Left lung (tissue), 10 donors: Measurements from ENCODE around the gene ULK4. TPM values are rescaled to one million over a fixed set of nuclear protein-coding genes. Genes with fewer than 3 reads are reported as not detected.
A peak's percentile ranks its signal among the peaks of the same experiment; 100 is the strongest.
"Not testable (repeated sequence)": the region's sequence is repeated elsewhere in the genome, so short reads cannot be mapped to it uniquely, and the experiment has no call there.

ENCODE experiments used
- ATAC-seq: fragments of 200-7000 bp; cut with Tn5 transposase; one replicate; pipeline ENCODE4 v1.9.1; 2020; ENCODE audit warnings: moderate library complexity
- DNase-seq, 4 donors: peaks; one replicate each; pipeline ENCODE4 v3.0.0-alpha.2; 2013 to 2020
- H3K27ac ChIP-seq, 2 donors: fragments of 200-600 bp; sonication (generic) in 1 of 2; one replicate each; pipeline versions ENCODE4 v1.5.0 to v1.8.0; 2020 to 2021
- H3K27me3 ChIP-seq, 2 donors: fragments of 200-600 bp; sonication (generic) in 1 of 2; one replicate each; pipeline versions ENCODE4 v1.5.0 to v1.8.0; 2020 to 2021
- H3K36me3 ChIP-seq, 2 donors: fragments of 200-600 bp; sonication (generic) in 1 of 2; one replicate each; pipeline versions ENCODE4 v1.5.0 to v1.8.0; 2020 to 2021
- H3K4me1 ChIP-seq, 2 donors: fragments of 200-600 bp; one replicate each; pipeline ENCODE4 v1.8.0; 2021
- H3K4me3 ChIP-seq, 2 donors: fragments of 200-600 bp; sonication (generic) in 1 of 2; one replicate each; pipeline versions ENCODE4 v1.5.0 to v1.8.0; 2020 to 2021; ENCODE audit warnings: mild to moderate bottlenecking in 1 of 2
- H3K9me3 ChIP-seq, 2 donors: fragments of 200-600 bp; sonication (generic) in 1 of 2; one replicate each; pipeline versions ENCODE4 v1.5.0 to v1.8.0; 2020 to 2021
- intact Hi-C, 2 donors: fragments of 100-400 bp; cut with DNase I; formaldehyde crosslinking; loops; one replicate each; pipeline versions ENCODE4 v1.11.2 to v1.14.2; 2022
- polyA plus RNA-seq, 6 donors: library from polyadenylated mRNA; unstranded; fragments of 120-200 nt; gene quantifications; one replicate each; pipeline ENCODE4 v1.2.1, GENCODE V29; 2013; ENCODE audit not compliant: insufficient read length in 6 of 6
- total RNA-seq, 2 donors: library from RNA; stranded (reverse); fragmentation: NEBNext Ultra II Directional; extraction: Animal tissue kit (Norgen Biotek cat#: 25700); gene quantifications; one replicate each; pipeline ENCODE4 v1.2.1, GENCODE V29; 2021
- TF ChIP-seq, protein P1 (sequence below), 2 donors: fragments of 200-600 bp; sonication (generic) in 1 of 2; IDR thresholded peaks; one replicate each; pipeline versions ENCODE4 v1.5.0 to v1.8.0; 2021; ENCODE audit warnings: antibody characterized with exemption in 2 of 2
- donor health status: DM: no; HTN: yes; CAD: no.
- donor health status: DM: no; HTN: no; CAD: no.

ULK4 gene
- total and polyA plus RNA-seq, 8 donors, result 3.9 to 12.1 (median 5.6) TPM

- Histone ChIP-seq H3K9me3 (no peaks in the 10 kb centered on the region), H3K27me3 (no peaks in the 10 kb centered on the region), H3K4me3 (no peak overlapping the region), H3K36me3 (no peaks in the 10 kb centered on the region), H3K4me1 (no peaks in the 10 kb centered on the region), H3K27ac (no peak overlapping the region)
- TF ChIP-seq, protein P1, sequence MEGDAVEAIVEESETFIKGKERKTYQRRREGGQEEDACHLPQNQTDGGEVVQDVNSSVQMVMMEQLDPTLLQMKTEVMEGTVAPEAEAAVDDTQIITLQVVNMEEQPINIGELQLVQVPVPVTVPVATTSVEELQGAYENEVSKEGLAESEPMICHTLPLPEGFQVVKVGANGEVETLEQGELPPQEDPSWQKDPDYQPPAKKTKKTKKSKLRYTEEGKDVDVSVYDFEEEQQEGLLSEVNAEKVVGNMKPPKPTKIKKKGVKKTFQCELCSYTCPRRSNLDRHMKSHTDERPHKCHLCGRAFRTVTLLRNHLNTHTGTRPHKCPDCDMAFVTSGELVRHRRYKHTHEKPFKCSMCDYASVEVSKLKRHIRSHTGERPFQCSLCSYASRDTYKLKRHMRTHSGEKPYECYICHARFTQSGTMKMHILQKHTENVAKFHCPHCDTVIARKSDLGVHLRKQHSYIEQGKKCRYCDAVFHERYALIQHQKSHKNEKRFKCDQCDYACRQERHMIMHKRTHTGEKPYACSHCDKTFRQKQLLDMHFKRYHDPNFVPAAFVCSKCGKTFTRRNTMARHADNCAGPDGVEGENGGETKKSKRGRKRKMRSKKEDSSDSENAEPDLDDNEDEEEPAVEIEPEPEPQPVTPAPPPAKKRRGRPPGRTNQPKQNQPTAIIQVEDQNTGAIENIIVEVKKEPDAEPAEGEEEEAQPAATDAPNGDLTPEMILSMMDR (IDR thresholded peaks at IDR 0.05), result no peak
- ATAC-seq (no peak), DNase-seq (no peak)
- intact Hi-C loops, result no loop called here
Observed at GRCh38 chr3:41394896-41395295, 567.0 kb downstream of the ULK4 start.

- DNase-seq, ATAC-seq, H3K36me3 ChIP-seq, intact Hi-C loops, H3K27me3 ChIP-seq, H3K27ac ChIP-seq, H3K4me3 ChIP-seq, H3K4me1 ChIP-seq: not testable (repeated sequence)
- H3K9me3 ChIP-seq, result peaks cover 0 to 16% of the 10 kb centered on the region in 2 donors
Observed at GRCh38 chr3:41370765-41371535, 591.0 kb downstream of the ULK4 start.

DNA sequence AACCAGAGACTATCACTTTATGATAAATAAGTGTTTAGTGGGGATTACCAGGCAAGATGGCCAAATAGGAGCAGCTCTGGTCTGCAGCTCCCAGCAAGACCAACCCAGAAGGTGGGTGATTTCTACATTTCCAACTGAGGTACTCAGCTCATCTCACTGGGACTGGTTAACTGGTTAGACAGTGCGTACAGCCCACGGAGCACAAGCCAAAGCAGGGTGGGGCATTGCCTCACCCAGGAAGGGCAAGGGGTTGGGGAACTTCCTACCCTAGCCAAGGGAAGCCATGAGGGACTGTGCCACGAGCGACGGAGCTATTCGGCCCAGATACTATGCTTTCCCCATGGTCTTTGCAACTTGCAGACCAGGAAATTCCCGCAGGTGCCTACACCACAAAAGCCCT lies 591.6 kb downstream of the ULK4 start:
- Histone ChIP-seq H3K4me3 (no peak overlapping the region), H3K27me3 (no peaks in the 10 kb centered on the region), H3K4me1 (no peaks in the 10 kb centered on the region), H3K9me3 (peaks cover 0 to 12% of the 10 kb centered on the region in 2 donors), H3K36me3 (no peaks in the 10 kb centered on the region), H3K27ac (no peak overlapping the region)
- DNase-seq, result no peak
- intact Hi-C loops, result no loop called here
- ATAC-seq, result no peak
- TF ChIP-seq, protein P1 (IDR thresholded peaks at IDR 0.05), result no peak

- DNase-seq (peak in 1 of 4 donors; percentile 32), ATAC-seq (no peak)
- Histone ChIP-seq H3K9me3 (peaks cover 0 to 12% of the 10 kb centered on the region in 2 donors), H3K4me3 (no peak overlapping the region), H3K27ac (no peak overlapping the region), H3K27me3 (no peaks in the 10 kb centered on the region), H3K36me3 (no peaks in the 10 kb centered on the region), H3K4me1 (no peaks in the 10 kb centered on the region)
- TF ChIP-seq, protein P1 (IDR thresholded peaks at IDR 0.05), result no peak
- intact Hi-C loops, result no loop called here
Observed at GRCh38 chr3:41369838-41370237, 592.1 kb downstream of the ULK4 start.

DNA sequence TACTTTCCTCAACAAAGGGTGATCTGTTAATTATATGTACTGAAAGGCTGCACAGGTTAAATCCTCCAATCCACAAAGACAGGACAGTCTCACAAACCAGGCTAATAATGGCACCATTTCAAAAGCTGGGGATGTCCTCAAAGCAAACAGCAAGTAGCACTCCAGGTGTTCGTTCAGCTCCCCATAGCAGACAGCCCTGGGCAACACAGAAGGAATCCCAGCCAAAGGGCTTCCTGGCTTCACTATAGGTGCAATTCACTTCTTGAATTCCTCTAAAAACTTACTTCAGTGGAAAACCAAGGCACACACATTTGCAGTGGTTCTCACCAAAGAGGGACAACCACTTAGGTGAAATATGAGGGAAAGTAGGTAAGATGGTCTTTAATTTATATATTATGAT lies 595.9 kb downstream of the ULK4 start:
- intact Hi-C loops, result no loop called here
- DNase-seq, result no peak
- H3K27ac ChIP-seq, result no peak overlapping the region
- H3K4me3 ChIP-seq, result no peak overlapping the region
- H3K4me1 ChIP-seq, result no peaks in the 10 kb centered on the region
- ATAC-seq, result no peak
- H3K27me3 ChIP-seq, result no peaks in the 10 kb centered on the region
- TF ChIP-seq, protein P1 (IDR thresholded peaks at IDR 0.05), result no peak
- no peaks in the 10 kb centered on the region for H3K9me3 ChIP-seq
- no peaks in the 10 kb centered on the region for H3K36me3 ChIP-seq

DNA sequence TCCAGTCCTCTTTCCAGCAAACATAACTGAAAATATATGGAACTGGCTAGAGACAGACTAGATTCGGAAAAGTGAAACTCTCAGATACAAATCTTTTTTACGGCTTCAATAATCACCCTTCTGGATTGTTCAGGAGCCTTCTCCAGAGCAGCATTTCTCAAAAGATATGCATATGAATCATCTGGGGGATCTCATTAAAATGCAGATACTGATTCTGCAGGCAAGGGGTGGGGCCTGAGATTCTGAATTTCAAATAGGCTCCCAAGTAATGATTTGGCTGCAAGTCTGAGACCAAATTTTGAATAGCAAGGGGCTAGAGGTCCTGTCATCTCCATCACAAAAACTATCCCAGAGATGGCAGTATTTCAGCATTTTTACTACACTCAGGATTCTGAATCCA lies 597.2 kb downstream of the ULK4 start:
- intact Hi-C loops, result no loop called here
- Histone ChIP-seq H3K27me3 (no peaks in the 10 kb centered on the region), H3K9me3 (no peaks in the 10 kb centered on the region), H3K27ac (no peak overlapping the region), H3K36me3 (no peaks in the 10 kb centered on the region), H3K4me1 (no peaks in the 10 kb centered on the region), H3K4me3 (no peak overlapping the region)
- ATAC-seq, result no peak
- no peak for DNase-seq
- TF ChIP-seq, protein P1 (IDR thresholded peaks at IDR 0.05), result no peak
